Left ventricle myocardium inferior (tissue), 1 donor: ENCODE data around the gene ASTN2. TPM values are rescaled to one million over a fixed set of nuclear protein-coding genes. Genes with fewer than 3 reads are reported as not detected.

Source experiments
- DNase-seq: peaks from one replicate; pipeline ENCODE4 v3.0.0-alpha.2; 2020
- H3K27ac ChIP-seq: fragments of 200-600 bp; replicated peaks from 2 replicates; pipeline ENCODE4 v1.8.0; 2021
- H3K27me3 ChIP-seq: fragments of 200-600 bp; 2 replicates; pipeline ENCODE4 v1.8.0; 2021; ENCODE audit warnings: low read depth
- H3K36me3 ChIP-seq: fragments of 200-600 bp; 2 replicates; pipeline ENCODE4 v1.8.0; 2021
- H3K4me1 ChIP-seq: fragments of 200-600 bp; 2 replicates; pipeline ENCODE4 v1.8.0; 2021
- H3K4me3 ChIP-seq: fragments of 200-600 bp; 2 replicates; pipeline ENCODE4 v1.8.0; 2021; ENCODE audit warnings: mild to moderate bottlenecking, moderate library complexity
- H3K9me3 ChIP-seq: fragments of 200-600 bp; replicated peaks from 2 replicates; pipeline ENCODE4 v1.8.0; 2021
- CTCF ChIP-seq: fragments of 200-600 bp; IDR thresholded peaks from 2 replicates; pipeline ENCODE4 v1.8.0; 2021; ENCODE audit warnings: antibody characterized with exemption, mild to moderate bottlenecking, borderline replicate concordance
- intact Hi-C: fragments of 100-400 bp; cut with micrococcal nuclease; formaldehyde crosslinking; loops from one replicate; pipeline ENCODE4 v1.11.0; 2022
- total RNA-seq: library from RNA; stranded (reverse); fragmentation: NEBNext Ultra II Directional; extraction: Animal tissue kit (Norgen Biotek cat#: 25700); gene quantifications from one replicate; pipeline ENCODE4 v1.2.1, GENCODE V29; 2021
- donor health status: DM: no; HTN: yes; CAD: no; lungs with severe emphysema.

ASTN2 gene
- total RNA-seq, 1 donor from 2014 or later, result 6.1 TPM

GRCh38 chr9:116705531-116705930, 709.3 kb downstream of the ASTN2 start:
- Histone ChIP-seq H3K27ac (no peak overlapping the region), H3K4me1 (peaks cover 10% of the 10 kb centered on the region), H3K4me3 (no peak overlapping the region), H3K9me3 (no peaks in the 10 kb centered on the region), H3K27me3 (no peaks in the 10 kb centered on the region), H3K36me3 (peaks cover 8% of the 10 kb centered on the region)
- intact Hi-C loops, result no loop called here
- no peak for DNase-seq
- TF ChIP-seq CTCF, result no peak

GRCh38 chr9:116704470-116704869, 710.4 kb downstream of the ASTN2 start:
- Histone ChIP-seq H3K4me1 (peaks cover 10% of the 10 kb centered on the region), H3K9me3 (no peaks in the 10 kb centered on the region), H3K36me3 (peaks cover 18% of the 10 kb centered on the region), H3K4me3 (no peak overlapping the region), H3K27me3 (no peaks in the 10 kb centered on the region), H3K27ac (no peak overlapping the region)
- DNase-seq, result no peak
- no peak for TF ChIP-seq CTCF
- intact Hi-C loops, result no loop called here

- no peak for DNase-seq
- Histone ChIP-seq H3K4me1 (peaks cover 10% of the 10 kb centered on the region), H3K4me3 (no peak overlapping the region), H3K36me3 (peaks cover 26% of the 10 kb centered on the region), H3K27me3 (no peaks in the 10 kb centered on the region), H3K27ac (no peak overlapping the region), H3K9me3 (no peaks in the 10 kb centered on the region)
- TF ChIP-seq CTCF, result no peak
- intact Hi-C loops, result no loop called here
Observed at GRCh38 chr9:116703634-116704033, 711.2 kb downstream of the ASTN2 start.

GRCh38 chr9:116701940-116702642, 712.8 kb downstream of the ASTN2 start:
- Histone ChIP-seq H3K36me3 (peaks cover 40% of the 10 kb centered on the region), H3K27me3 (no peaks in the 10 kb centered on the region), H3K4me3 (no peak overlapping the region), H3K9me3 (no peaks in the 10 kb centered on the region), H3K27ac (no peak overlapping the region), H3K4me1 (peaks cover 10% of the 10 kb centered on the region)
- TF ChIP-seq CTCF, result no peak
- no peak for DNase-seq
- intact Hi-C loops, result no loop called here

GRCh38 chr9:116700882-116701865, 713.7 kb downstream of the ASTN2 start:
- intact Hi-C loops, result no loop called here
- DNase-seq, result no peak
- no peaks in the 10 kb centered on the region for H3K27me3 ChIP-seq
- H3K9me3 ChIP-seq, result no peaks in the 10 kb centered on the region
- TF ChIP-seq CTCF, result no peak
- H3K27ac ChIP-seq, result no peak overlapping the region
- no peak overlapping the region for H3K4me3 ChIP-seq
- peaks cover 11% of the 10 kb centered on the region for H3K4me1 ChIP-seq
- peaks cover 40% of the 10 kb centered on the region for H3K36me3 ChIP-seq
